ENCODE results near the gene RASEF.
A peak's percentile ranks its signal among the peaks of the same experiment; 100 is the strongest.

RASEF gene

GRCh38 chr9:83062651-83063527 is at the start of gene RASEF:
RASEF (minus strand) TSS chr9:83063142; CDS start chr9:83062867, 275 bp downstream.
- peak; percentile 47; the same call in 1 of the 2 replicates for TF ChIP-seq CTCF (IDR thresholded peaks at IDR 0.05)

- no peak for TF ChIP-seq CTCF (IDR thresholded peaks at IDR 0.05)
Observed at GRCh38 chr9:83111169-83111568, 48.2 kb upstream of the RASEF start.

- TF ChIP-seq CTCF (IDR thresholded peaks at IDR 0.05) = no peak
Observed at GRCh38 chr9:83109296-83109695, 46.4 kb upstream of the RASEF start.

GRCh38 chr9:83108208-83108607 is 45.3 kb upstream of the RASEF start:
- TF ChIP-seq CTCF (IDR thresholded peaks at IDR 0.05) = no peak

GRCh38 chr9:83106772-83107171 is 43.8 kb upstream of the RASEF start:
- TF ChIP-seq CTCF (IDR thresholded peaks at IDR 0.05) = no peak

- no peak for TF ChIP-seq CTCF (IDR thresholded peaks at IDR 0.05)
Observed at GRCh38 chr9:83106263-83106662, 43.3 kb upstream of the RASEF start.

GRCh38 chr9:83097633-83098032 is 34.7 kb upstream of the RASEF start:
- TF ChIP-seq CTCF (IDR thresholded peaks at IDR 0.05) = no peak

Data from LNCAP (cell line).